ENCODE data around the gene RHOB. TPM values are rescaled to one million over a fixed set of nuclear protein-coding genes. Genes with fewer than 3 reads are reported as not detected.

RHOB gene
- total RNA-seq, 2 donors from 2014 or later, result 59.8 to 62.9 TPM

- H3K4me1 Mint-ChIP-seq, result peaks cover 21% of the 10 kb centered on the region
- H3K4me3 Mint-ChIP-seq, result peak overlapping the region; percentile 78
- peak; percentile 69 for ATAC-seq
Observed at GRCh38 chr2:20425371-20425881, 21.4 kb upstream of the RHOB start.

DNA sequence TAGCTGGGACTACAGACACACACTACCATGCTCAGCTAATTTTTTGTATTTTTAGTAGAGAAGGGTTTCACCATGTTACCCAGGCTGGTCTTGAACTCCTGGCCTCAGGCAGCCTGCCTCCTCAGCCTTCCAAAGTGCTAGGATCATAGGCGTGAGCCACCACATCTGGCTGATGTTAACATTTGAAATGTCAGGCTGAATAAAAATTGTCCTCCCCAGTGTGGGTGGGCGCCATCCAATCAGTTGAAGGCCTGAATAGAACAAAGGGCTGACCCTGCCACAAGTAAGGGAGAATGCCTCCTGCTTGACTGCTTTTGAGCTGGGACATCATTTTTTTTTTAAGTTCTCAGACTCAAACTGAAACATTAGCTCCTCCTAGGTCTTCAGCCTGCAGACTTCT is 21.0 kb upstream of the RHOB start:
- H3K9me3 ChIP-seq (ENCODE audit: control insufficient read depth, low read length, poor library complexity, severe bottlenecking), result no peaks in the 10 kb centered on the region
- H3K4me1 Mint-ChIP-seq, result peaks cover 21% of the 10 kb centered on the region
- H3K4me3 Mint-ChIP-seq, result no peak overlapping the region
- H3K36me3 Mint-ChIP-seq (ENCODE audit: low read depth), result no peaks in the 10 kb centered on the region
- ATAC-seq (no peak), DNase-seq (no peak)
- H3K27me3 Mint-ChIP-seq, result peaks cover 24% of the 10 kb centered on the region
- H3K27ac Mint-ChIP-seq, result peak overlapping the region; percentile 86

More at GRCh38 chr2:20425371-20425881, 21.4 kb upstream of the RHOB start:
- peaks cover 20% of the 10 kb centered on the region for H3K27me3 Mint-ChIP-seq
- peak overlapping the region; percentile 86 for H3K27ac Mint-ChIP-seq
- DNase-seq, result no peak
- no peaks in the 10 kb centered on the region for H3K36me3 Mint-ChIP-seq (ENCODE audit: low read depth)
- H3K9me3 ChIP-seq (ENCODE audit: control insufficient read depth, low read length, poor library complexity, severe bottlenecking), result no peaks in the 10 kb centered on the region

DNA sequence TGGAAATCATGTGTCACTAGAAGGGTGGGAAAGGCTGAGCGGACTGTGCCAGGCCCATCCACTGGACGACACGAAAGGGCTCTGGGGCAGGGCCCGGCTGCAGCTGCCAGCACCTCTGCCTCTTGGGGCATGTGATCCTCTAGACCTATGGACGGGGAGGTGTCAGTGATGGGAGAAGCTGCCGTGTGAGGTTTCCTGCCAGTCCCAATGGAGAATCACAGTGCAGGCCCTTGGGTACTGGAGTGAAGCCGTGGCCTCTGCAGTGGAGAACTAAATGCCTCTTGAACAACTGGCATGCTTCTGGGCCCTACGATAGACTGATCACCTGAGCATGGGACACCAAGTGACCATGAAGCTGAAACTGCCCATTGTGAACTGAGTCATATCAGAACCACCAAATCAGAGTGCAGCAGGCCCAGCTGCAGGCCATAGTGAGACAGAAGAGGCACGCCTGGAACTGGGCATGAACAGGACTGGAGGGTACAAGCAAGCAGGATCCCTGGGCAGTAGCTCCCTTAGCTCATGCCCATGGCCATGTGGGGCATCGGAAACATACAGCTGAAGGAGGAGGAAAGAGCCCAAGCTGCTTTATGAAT is 18.8 kb upstream of the RHOB start:
- ATAC-seq (no peak), DNase-seq (no peak)
- Mint-ChIP-seq H3K27me3 (peaks cover 37% of the 10 kb centered on the region), H3K4me1 (peaks cover 19% of the 10 kb centered on the region), H3K36me3 (ENCODE audit: low read depth) (no peaks in the 10 kb centered on the region), H3K4me3 (no peak overlapping the region), H3K27ac (no peak overlapping the region)
- no peaks in the 10 kb centered on the region for H3K9me3 ChIP-seq (ENCODE audit: control insufficient read depth, low read length, poor library complexity, severe bottlenecking)

GRCh38 chr2:20428717-20429490 is 18.0 kb upstream of the RHOB start:
- no peak overlapping the region for H3K27ac Mint-ChIP-seq
- no peak for ATAC-seq
- H3K9me3 ChIP-seq (ENCODE audit: control insufficient read depth, low read length, poor library complexity, severe bottlenecking), result no peaks in the 10 kb centered on the region
- H3K4me1 Mint-ChIP-seq, result peaks cover 17% of the 10 kb centered on the region
- no peak overlapping the region for H3K4me3 Mint-ChIP-seq
- peaks cover 42% of the 10 kb centered on the region for H3K27me3 Mint-ChIP-seq
- H3K36me3 Mint-ChIP-seq (ENCODE audit: low read depth), result no peaks in the 10 kb centered on the region
- DNase-seq, result no peak

GRCh38 chr2:20429528-20429927 is 17.3 kb upstream of the RHOB start:
- H3K27me3 Mint-ChIP-seq, result peaks cover 48% of the 10 kb centered on the region

DNA sequence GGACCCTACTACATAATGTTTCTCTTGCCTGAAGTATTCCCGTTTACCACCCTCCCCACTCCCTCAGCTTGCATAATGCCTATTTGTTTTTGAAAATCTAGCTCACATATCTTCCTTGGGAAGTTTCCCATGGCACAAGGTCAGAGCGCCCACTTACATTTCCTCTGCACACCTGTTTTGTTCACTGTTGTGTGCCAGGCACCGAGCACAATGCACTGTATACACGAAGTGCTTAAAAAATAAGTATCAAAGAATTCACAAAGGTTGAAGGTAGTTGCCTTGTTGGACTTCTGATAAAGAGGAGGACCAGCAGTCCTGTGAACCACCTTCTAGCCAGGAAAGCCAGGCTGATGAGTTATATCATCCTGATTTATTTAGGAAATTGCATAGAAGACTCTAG is 16.8 kb upstream of the RHOB start:
- DNase-seq (no peak), ATAC-seq (no peak)
- Mint-ChIP-seq H3K4me3 (no peak overlapping the region), H3K27me3 (peaks cover 53% of the 10 kb centered on the region), H3K4me1 (peaks cover 16% of the 10 kb centered on the region), H3K36me3 (ENCODE audit: low read depth) (peaks cover 7% of the 10 kb centered on the region), H3K27ac (no peak overlapping the region)
- no peaks in the 10 kb centered on the region for H3K9me3 ChIP-seq (ENCODE audit: control insufficient read depth, low read length, poor library complexity, severe bottlenecking)

More at GRCh38 chr2:20429528-20429927, 17.3 kb upstream of the RHOB start:
- Mint-ChIP-seq H3K36me3 (ENCODE audit: low read depth) (peaks cover 4% of the 10 kb centered on the region), H3K27ac (no peak overlapping the region), H3K4me3 (no peak overlapping the region), H3K4me1 (peaks cover 21% of the 10 kb centered on the region)
- H3K9me3 ChIP-seq (ENCODE audit: control insufficient read depth, low read length, poor library complexity, severe bottlenecking), result no peaks in the 10 kb centered on the region
- DNase-seq (no peak), ATAC-seq (peak; percentile 55)

GRCh38 chr2:20430461-20431300 is 16.2 kb upstream of the RHOB start:
- Mint-ChIP-seq H3K36me3 (ENCODE audit: low read depth) (peaks cover 8% of the 10 kb centered on the region), H3K4me1 (peaks cover 14% of the 10 kb centered on the region), H3K4me3 (no peak overlapping the region), H3K27me3 (peaks cover 59% of the 10 kb centered on the region), H3K27ac (no peak overlapping the region)
- H3K9me3 ChIP-seq (ENCODE audit: control insufficient read depth, low read length, poor library complexity, severe bottlenecking), result no peaks in the 10 kb centered on the region
- DNase-seq (no peak), ATAC-seq (no peak)

DNA sequence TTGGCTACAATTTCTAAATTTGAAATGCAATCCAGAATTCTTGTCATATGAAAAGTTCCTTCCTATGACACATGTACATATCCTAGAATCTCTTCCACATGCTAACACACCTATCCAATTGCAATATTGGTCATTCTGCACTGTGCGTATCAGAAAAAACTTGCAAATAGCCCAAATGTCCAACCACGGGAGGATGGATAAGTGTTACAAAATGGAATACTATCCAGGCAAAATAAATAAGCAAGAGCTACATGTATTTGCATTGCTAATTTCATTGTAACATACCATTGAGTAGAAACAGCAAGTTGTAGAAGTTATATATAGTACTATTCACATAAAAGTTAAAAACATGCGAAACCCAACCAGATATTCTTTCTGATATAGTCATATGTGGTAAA is 15.6 kb upstream of the RHOB start:
- no peak overlapping the region for H3K27ac Mint-ChIP-seq

DNA sequence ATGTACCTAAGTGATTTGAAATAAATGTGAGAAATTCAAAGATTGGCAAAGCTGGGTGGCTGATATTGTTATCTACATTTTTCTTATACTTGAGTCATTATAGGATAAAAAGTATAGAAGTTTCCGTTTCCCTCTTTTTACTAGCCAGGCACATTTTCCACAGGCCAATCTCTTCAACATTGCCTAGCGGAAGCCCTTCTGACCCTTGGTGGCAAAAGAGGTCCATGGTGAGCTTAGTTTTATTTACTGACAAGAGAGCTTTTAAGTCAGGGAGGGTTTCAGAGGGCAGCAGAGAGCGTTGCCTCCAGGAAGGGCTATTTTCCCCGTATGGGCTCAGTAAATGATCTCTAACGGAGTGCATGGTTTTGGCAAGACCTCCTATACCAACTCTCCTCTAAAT is 15.1 kb upstream of the RHOB start:
- peaks cover 8% of the 10 kb centered on the region for H3K36me3 Mint-ChIP-seq (ENCODE audit: low read depth)

More for the DNA sequence above, 15.6 kb upstream of the RHOB start:
- DNase-seq (no peak), ATAC-seq (no peak)
- Mint-ChIP-seq H3K36me3 (ENCODE audit: low read depth) (peaks cover 8% of the 10 kb centered on the region), H3K27me3 (peaks cover 59% of the 10 kb centered on the region), H3K4me3 (no peak overlapping the region), H3K4me1 (peaks cover 14% of the 10 kb centered on the region)
- H3K9me3 ChIP-seq (ENCODE audit: control insufficient read depth, low read length, poor library complexity, severe bottlenecking), result no peaks in the 10 kb centered on the region

DNA sequence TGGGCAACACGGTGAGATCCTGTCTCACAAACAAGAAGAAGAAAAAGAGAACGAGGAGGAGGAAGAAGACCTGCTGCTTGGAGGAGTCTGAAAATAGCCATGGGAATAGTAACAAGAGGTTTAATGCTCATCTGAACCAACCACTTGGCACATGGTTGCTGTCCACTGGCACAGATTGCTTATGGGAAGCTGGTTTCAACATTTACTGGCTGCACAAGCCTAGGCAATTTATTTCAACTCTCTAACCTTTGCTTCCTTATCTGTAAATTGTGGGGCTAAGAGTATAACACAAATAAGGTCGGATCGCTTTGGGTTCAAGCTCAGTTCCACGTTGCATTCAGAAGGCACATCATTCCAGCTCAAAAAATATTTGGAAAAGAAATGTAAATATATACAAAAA is 14.2 kb upstream of the RHOB start:
- no peaks in the 10 kb centered on the region for H3K9me3 ChIP-seq (ENCODE audit: control insufficient read depth, low read length, poor library complexity, severe bottlenecking)
- DNase-seq (no peak), ATAC-seq (no peak)
- no peak overlapping the region for H3K4me3 Mint-ChIP-seq
- peaks cover 72% of the 10 kb centered on the region for H3K27me3 Mint-ChIP-seq
- H3K27ac Mint-ChIP-seq, result no peak overlapping the region
- H3K36me3 Mint-ChIP-seq (ENCODE audit: low read depth), result peaks cover 8% of the 10 kb centered on the region
- H3K4me1 Mint-ChIP-seq, result peaks cover 14% of the 10 kb centered on the region

More for the DNA sequence above, 15.1 kb upstream of the RHOB start:
- H3K4me3 Mint-ChIP-seq, result no peak overlapping the region
- peaks cover 14% of the 10 kb centered on the region for H3K4me1 Mint-ChIP-seq
- H3K9me3 ChIP-seq (ENCODE audit: control insufficient read depth, low read length, poor library complexity, severe bottlenecking), result no peaks in the 10 kb centered on the region
- peaks cover 62% of the 10 kb centered on the region for H3K27me3 Mint-ChIP-seq
- no peak overlapping the region for H3K27ac Mint-ChIP-seq
- ATAC-seq, result no peak
- DNase-seq, result no peak

DNA sequence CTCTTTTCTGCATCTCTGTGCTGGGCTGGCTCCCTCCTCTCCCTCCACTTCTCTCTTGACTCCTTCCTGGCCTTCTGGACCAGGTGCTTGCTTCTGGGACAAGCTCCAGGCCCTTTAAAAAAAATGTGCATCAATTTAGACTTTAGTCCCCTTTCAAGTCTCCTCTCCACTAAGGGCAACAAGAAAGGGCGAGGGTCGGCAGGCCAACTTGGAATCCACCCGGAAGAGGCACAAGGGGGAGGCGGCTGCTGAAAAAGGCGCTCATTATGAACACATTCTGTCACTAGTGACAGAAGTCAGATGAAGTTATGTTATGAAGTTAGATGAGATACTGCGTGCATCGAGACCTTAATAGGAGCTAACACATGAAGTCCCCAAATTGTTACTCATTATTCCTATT is 13.6 kb upstream of the RHOB start:
- ATAC-seq, result no peak
- DNase-seq, result no peak
- H3K36me3 Mint-ChIP-seq (ENCODE audit: low read depth), result peaks cover 8% of the 10 kb centered on the region
- H3K4me3 Mint-ChIP-seq, result no peak overlapping the region
- peaks cover 14% of the 10 kb centered on the region for H3K4me1 Mint-ChIP-seq
- no peaks in the 10 kb centered on the region for H3K9me3 ChIP-seq (ENCODE audit: control insufficient read depth, low read length, poor library complexity, severe bottlenecking)
- H3K27ac Mint-ChIP-seq, result no peak overlapping the region
- peaks cover 76% of the 10 kb centered on the region for H3K27me3 Mint-ChIP-seq

GRCh38 chr2:20433946-20434553 is 12.8 kb upstream of the RHOB start:
- DNase-seq (no peak), ATAC-seq (no peak)
- Mint-ChIP-seq H3K27me3 (peaks cover 76% of the 10 kb centered on the region), H3K36me3 (ENCODE audit: low read depth) (peaks cover 8% of the 10 kb centered on the region), H3K4me3 (no peak overlapping the region), H3K27ac (no peak overlapping the region), H3K4me1 (peaks cover 12% of the 10 kb centered on the region)
- no peaks in the 10 kb centered on the region for H3K9me3 ChIP-seq (ENCODE audit: control insufficient read depth, low read length, poor library complexity, severe bottlenecking)
